GM12892 (cell line): ENCODE results near the gene FAM184B.

ENCODE experiments used
- DNase-seq: peaks from one replicate; pipeline ENCODE4 v3.0.0; 2011; ENCODE audit not compliant: insufficient read length
- FAIRE-seq: peaks from 2 replicates; lab custom pipeline; 2011; peaks lifted over from hg19 to GRCh38; lab: Jason Lieb, UNC
- POLR2A ChIP-seq: IDR thresholded peaks from 2 replicates; pipeline ENCODE4 v1.6.1; 2011; ENCODE audit warnings: low read depth, low read length, control low read depth
- POLR2AphosphoS5 ChIP-seq: IDR thresholded peaks from 2 replicates; pipeline ENCODE4 v1.6.1; 2011; ENCODE audit warnings: low read depth, low read length, control low read depth
- TAF1 ChIP-seq: IDR thresholded peaks from 2 replicates; pipeline ENCODE4 v1.6.1; 2011; ENCODE audit warnings: low read depth, mild to moderate bottlenecking, control low read depth, low read length, borderline replicate concordance

Gene FAM184B

GRCh38 chr4:17805580-17806155 is 24.2 kb upstream of the FAM184B start:
- FAIRE-seq (no peak), DNase-seq (no peak)
- TF ChIP-seq POLR2AphosphoS5 = no peak
- TF ChIP-seq POLR2A = no peak
- TF ChIP-seq TAF1 = no peak

DNA sequence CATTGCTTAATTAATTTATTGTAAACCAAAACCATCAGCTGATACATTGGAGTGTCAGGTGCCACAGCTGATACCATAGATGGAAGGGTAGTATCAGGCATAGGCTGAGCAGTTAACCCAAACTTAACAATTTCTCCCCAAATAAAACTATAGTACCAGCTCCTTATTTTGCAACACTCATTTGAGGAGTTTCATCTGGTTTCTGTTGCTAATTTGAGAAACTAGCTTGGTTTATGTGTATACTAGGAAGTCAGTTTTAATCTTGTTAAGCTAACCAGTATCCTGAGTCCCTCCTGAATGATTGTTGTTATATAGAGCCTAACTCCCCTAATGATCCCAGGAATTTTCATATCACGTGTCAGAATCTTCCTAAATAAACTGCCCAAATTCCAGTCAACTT is 16.4 kb upstream of the FAM184B start:
- TF ChIP-seq TAF1 (no peak), POLR2AphosphoS5 (no peak), POLR2A (no peak)
- DNase-seq (no peak), FAIRE-seq (no peak)

DNA sequence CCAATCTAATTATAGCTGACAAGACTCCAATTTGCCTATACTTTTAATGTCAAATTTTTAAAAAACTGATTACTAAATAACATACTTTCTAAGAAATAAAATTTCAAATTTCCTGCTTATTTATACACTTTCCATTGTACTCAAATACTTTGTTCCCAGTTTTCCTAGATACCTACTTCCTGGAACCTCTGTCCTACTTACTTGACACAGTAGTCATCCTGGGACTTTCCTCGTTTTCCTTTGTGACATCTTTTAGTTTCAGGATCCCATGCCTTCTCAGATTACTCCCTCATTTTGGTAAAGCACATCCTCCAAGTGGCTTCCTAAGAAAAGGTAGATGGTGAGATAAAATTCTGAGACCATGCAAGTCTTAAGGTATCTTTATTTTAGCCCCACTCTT is 13.3 kb upstream of the FAM184B start:
- no peak for FAIRE-seq
- DNase-seq = no peak
- TF ChIP-seq POLR2A (no peak), TAF1 (no peak), POLR2AphosphoS5 (no peak)

- TF ChIP-seq POLR2AphosphoS5 = no peak
- TF ChIP-seq POLR2A = no peak
- TF ChIP-seq TAF1 = no peak
These were observed 7.5 kb upstream of the FAM184B start for GRCh38 chr4:17788956-17789355.

GRCh38 chr4:17787315-17787714 is 5.9 kb upstream of the FAM184B start:
- FAIRE-seq = no peak
- DNase-seq = no peak
- TF ChIP-seq POLR2A = no peak
- TF ChIP-seq TAF1 = no peak
- TF ChIP-seq POLR2AphosphoS5 = no peak

More at GRCh38 chr4:17788956-17789355, 7.5 kb upstream of the FAM184B start:
- no peak for FAIRE-seq
- no peak for DNase-seq

DNA sequence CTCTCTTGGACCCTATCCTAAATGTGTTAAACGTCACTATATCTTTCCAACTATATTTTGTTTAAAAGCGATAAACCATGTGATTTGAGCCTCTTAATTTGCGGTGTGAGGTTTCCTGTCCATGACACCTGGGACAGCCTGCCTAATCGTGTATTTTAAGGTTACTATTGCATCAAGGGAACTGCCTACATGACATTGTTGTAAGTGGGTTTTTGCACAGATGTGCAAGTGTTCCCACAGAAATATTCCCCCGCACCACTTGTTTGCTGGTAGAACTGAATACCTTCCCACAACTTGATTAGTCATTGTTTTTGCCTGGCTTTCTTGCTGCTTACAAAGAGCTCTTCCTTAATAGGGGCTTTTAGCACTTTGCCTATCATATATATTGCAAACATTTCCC is 5.1 kb upstream of the FAM184B start:
- DNase-seq (no peak), FAIRE-seq (no peak)
- TF ChIP-seq TAF1 = no peak
- TF ChIP-seq POLR2A = no peak
- TF ChIP-seq POLR2AphosphoS5 = no peak

DNA sequence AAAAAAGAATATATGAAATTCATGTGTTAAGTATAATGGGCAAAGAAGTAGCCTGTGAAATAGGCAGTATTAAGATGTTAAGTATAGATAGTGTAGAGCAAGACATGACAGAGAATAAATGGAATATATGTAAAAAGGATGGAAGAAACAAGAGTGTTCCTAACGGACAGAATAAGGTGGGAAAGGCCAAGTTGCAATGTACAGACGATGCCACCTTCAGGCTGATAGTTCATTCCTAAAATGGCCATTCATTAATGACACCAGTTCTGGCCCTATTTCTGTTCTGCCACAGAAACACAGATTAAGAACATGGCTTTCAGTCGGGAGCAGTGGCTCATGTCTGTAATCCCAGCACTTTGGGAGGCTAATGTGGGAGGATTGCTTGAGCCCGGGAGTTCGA is 4.4 kb upstream of the FAM184B start:
- DNase-seq (no peak), FAIRE-seq (no peak)
- TF ChIP-seq POLR2AphosphoS5 (no peak), POLR2A (no peak), TAF1 (no peak)

DNA sequence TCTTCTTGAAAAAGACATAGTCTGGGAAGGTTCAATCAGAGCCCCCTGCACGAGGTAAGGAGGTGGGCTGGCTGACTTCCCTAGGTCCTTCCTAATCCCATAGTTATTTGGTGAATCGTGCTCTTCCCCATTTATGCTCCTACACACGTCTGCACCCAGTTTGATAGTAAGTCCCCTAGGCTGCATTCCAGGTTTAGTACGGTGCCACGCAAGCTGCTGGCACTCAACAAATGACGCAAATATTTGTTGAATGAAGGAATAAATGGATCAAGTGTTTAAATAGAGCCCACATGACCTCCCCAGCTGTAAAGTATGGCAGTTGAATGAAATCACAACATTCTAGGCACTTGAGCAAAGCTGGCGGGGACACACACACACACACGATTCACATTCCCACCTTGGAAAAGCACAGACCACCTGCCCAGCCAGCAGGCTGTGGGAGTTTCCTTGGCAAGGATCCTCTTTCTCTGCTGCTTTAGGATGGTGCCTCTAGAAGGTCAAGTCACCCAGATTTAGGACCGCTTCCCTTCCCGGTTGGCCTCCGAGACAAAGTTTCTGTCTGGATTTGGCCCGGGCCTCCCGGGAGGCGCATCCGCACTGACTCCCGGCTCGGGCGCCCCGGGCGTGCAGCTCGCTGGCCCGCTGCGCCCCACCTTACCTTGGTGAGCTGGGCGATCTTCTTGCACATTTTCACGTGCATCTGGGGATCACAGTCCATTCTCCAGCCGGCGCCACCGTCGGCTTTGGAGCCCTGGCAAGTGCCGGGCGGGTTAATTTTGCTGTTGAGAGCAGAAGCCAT is 721 bp downstream of the FAM184B start:
- DNase-seq = no peak
- no peak for TF ChIP-seq POLR2AphosphoS5
- no peak for TF ChIP-seq TAF1
- no peak for TF ChIP-seq POLR2A
- no peak for FAIRE-seq

DNA sequence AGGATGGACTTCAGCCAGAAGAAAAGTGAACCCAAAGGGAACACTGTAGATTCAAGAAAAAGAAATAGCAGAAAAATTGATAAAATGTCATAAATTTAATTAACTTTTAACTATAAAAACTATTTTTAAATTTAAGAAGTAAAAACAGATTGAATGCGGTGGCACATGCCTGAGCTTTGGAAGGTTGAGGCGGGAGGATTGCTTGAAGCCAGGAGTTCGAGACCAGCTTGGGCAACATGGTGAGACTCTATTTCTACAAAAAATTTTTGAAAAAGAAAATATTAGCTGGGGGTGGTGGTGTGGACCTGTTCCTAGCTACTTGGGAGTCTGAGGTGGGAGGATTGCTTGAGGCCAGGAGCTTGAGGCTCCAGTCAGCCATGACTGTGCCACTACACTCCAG is 3.0 kb downstream of the FAM184B start:
- FAIRE-seq (no peak), DNase-seq (no peak)
- TF ChIP-seq TAF1 (no peak), POLR2AphosphoS5 (no peak), POLR2A (no peak)

DNA sequence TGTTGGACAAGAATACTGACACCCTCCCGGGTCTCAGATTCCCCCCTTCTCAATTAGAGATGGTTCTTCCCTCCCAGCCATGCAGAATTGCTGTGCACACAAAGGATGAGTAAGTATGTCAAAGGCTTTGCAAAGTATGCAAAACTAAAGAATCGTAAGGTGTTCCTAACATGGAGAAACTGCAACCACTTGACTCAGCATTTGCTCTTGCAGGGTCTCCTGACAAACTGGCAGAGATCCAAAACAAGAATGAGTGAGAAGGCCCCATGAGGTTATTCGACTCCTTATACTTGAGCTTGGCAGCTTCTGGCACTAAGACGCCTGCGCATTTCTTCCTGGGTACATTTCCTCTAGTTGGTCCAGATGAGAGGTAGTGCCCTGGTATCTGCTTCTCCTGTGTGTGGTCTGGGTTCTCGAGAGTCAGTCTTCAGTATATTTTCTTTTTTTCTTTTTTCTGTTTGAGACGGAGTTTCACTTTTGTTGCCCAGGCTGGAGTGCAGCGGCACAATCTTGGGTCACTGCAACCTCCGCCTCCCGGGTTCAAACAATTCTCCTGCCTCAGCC is 8.2 kb downstream of the FAM184B start:
- no peak for FAIRE-seq
- TF ChIP-seq POLR2AphosphoS5 (no peak), TAF1 (no peak), POLR2A (no peak)
- DNase-seq = no peak

DNA sequence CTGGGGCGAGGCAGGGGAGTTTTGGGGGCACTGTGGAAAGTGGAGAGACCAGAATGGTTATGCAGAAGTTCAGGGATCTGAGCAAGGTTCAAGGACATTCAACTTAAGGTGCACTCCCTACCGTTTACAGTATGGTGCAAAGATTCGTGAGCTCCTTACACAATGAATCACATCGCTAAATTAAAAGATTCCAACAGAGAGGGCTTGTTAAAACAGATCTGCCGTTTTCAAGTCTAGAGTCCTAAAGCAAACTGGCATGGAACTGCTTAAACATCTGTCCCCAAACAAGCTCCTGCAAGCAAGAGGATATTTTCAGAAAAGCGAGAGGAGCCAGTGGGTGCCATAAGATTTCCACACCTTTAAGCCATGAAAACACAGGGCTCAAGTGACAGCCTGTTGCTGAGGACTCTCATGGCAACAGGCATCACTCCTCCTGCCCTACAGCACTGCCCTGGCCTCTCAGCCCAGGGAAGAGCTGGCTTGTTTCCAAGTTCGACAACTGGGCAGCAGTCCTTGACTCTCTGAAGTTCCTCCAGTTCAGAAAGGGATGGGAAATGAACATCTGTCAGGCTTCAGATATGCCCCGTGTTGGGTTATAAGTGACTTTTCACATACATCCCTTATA is 10.0 kb downstream of the FAM184B start:
- DNase-seq = no peak
- TF ChIP-seq POLR2A (no peak), POLR2AphosphoS5 (no peak), TAF1 (no peak)
- no peak for FAIRE-seq
